GM19463 (cell line): ENCODE measurements around the gene CCR5.
"Not testable (repeated sequence)": the region's sequence is repeated elsewhere in the genome, so short reads cannot be mapped to it uniquely, and the experiment has no call there.

Experiments
- ATAC-seq: cut with Tn5 transposase; IDR thresholded peaks from one replicate; pipeline ENCODE4 v1.9.1; 2021; ENCODE audit warnings: mild to moderate bottlenecking, moderate library complexity; ENCODE audit not compliant: unreplicated experiment

CCR5 gene

GRCh38 chr3:46383211-46383950 lies 12.6 kb downstream of the CCR5 start:
- ATAC-seq: no peak

GRCh38 chr3:46383951-46384330 lies 13.2 kb downstream of the CCR5 start:
- no peak for ATAC-seq

- ATAC-seq: no peak
These were observed 15.5 kb downstream of the CCR5 start for GRCh38 chr3:46386205-46386604.

- not testable (repeated sequence) for ATAC-seq
These were observed 18.1 kb downstream of the CCR5 start for GRCh38 chr3:46388847-46389246.

- ATAC-seq: no peak
These were observed 18.6 kb downstream of the CCR5 start for GRCh38 chr3:46389306-46389705.

- not testable (repeated sequence) for ATAC-seq
These were observed 20.8 kb downstream of the CCR5 start for GRCh38 chr3:46391526-46391925.

GRCh38 chr3:46393011-46393410 lies 22.3 kb downstream of the CCR5 start:
- no peak for ATAC-seq

GRCh38 chr3:46393554-46394434 lies 23.0 kb downstream of the CCR5 start:
- ATAC-seq: no peak

GRCh38 chr3:46395210-46395661 lies 24.5 kb downstream of the CCR5 start:
- no peak for ATAC-seq

- ATAC-seq: no peak
These were observed 25.2 kb downstream of the CCR5 start for GRCh38 chr3:46395766-46396530.

GRCh38 chr3:46397111-46397510 lies 26.4 kb downstream of the CCR5 start:
- no peak for ATAC-seq

- ATAC-seq: no peak
These were observed 27.6 kb downstream of the CCR5 start for GRCh38 chr3:46398186-46398955.

GRCh38 chr3:46399098-46399497 lies 28.4 kb downstream of the CCR5 start:
- no peak for ATAC-seq

GRCh38 chr3:46399557-46399956 lies 28.8 kb downstream of the CCR5 start:
- ATAC-seq: no peak

GRCh38 chr3:46400000-46400734 lies 29.4 kb downstream of the CCR5 start:
- no peak for ATAC-seq

GRCh38 chr3:46400846-46401245 lies 30.1 kb downstream of the CCR5 start:
- ATAC-seq: no peak

- no peak for ATAC-seq
These were observed 30.8 kb downstream of the CCR5 start for GRCh38 chr3:46401579-46401978.

GRCh38 chr3:46402902-46403301 lies 32.2 kb downstream of the CCR5 start:
- ATAC-seq: not testable (repeated sequence)

- no peak for ATAC-seq
These were observed 34.7 kb downstream of the CCR5 start for GRCh38 chr3:46405301-46406019.
